Neural cell (in vitro differentiated cells): ENCODE measurements around the gene ADTRP. TPM values are rescaled to one million over a fixed set of nuclear protein-coding genes. Genes with fewer than 3 reads are reported as not detected.

Source experiments
- H2AFZ ChIP-seq: fragments of 200-600, 300-800 bp; sonication (generic), shearing (Covaris generic); 2 replicates; pipeline ENCODE4 v1.6.0; 2014; ENCODE audit warnings: low read depth, mild to moderate bottlenecking, antibody characterized with exemption, low read length, moderate library complexity
- H3F3A ChIP-seq: fragments of 200-600 bp; shearing (Covaris generic); 2 replicates; pipeline ENCODE4 v1.6.1; 2016; ENCODE audit warnings: mild to moderate bottlenecking, moderate library complexity, mixed read lengths, antibody characterized with exemption, low read length; ENCODE audit not compliant: insufficient read depth, poor library complexity, severe bottlenecking
- H3K27ac ChIP-seq: fragments of 200-600, 300-800 bp; sonication (generic), shearing (Covaris generic); 2 replicates; pipeline ENCODE4 v1.5.1; 2014; ENCODE audit warnings: mild to moderate bottlenecking, low read length, moderate library complexity
- H3K27me3 ChIP-seq: fragments of 300-800, 200-600 bp; sonication (generic), shearing (Covaris generic); 2 replicates; pipeline ENCODE4 v1.6.0; 2014; ENCODE audit warnings: mild to moderate bottlenecking, low read depth, low read length, moderate library complexity; ENCODE audit not compliant: insufficient read depth
- H3K36me3 ChIP-seq: fragments of 300-800, 200-600 bp; sonication (generic), shearing (Covaris generic); 2 replicates; pipeline ENCODE4 v1.5.1; 2014; ENCODE audit warnings: mild to moderate bottlenecking, antibody characterized with exemption, low read length, moderate library complexity; ENCODE audit not compliant: insufficient read depth
- H3K4me2 ChIP-seq: fragments of 300-800, 200-600 bp; sonication (generic), shearing (Covaris generic); 2 replicates; pipeline ENCODE4 v1.6.0; 2014; ENCODE audit warnings: mild to moderate bottlenecking, low read length
- H3K4me3 ChIP-seq: fragments of 300-800, 200-600 bp; sonication (generic), shearing (Covaris generic); 2 replicates; pipeline ENCODE4 v1.5.1; 2014; ENCODE audit warnings: mild to moderate bottlenecking, low read length, moderate library complexity
- H3K79me2 ChIP-seq: fragments of 200-600 bp; shearing (Covaris generic); replicated peaks from 2 replicates; pipeline ENCODE4 v1.6.0; 2014; ENCODE audit warnings: mild to moderate bottlenecking, low read length, moderate library complexity; ENCODE audit not compliant: insufficient read depth
- H3K9ac ChIP-seq: fragments of 300-800, 200-600 bp; sonication (generic), shearing (Covaris generic); 2 replicates; pipeline ENCODE4 v1.6.1; 2016; ENCODE audit warnings: mild to moderate bottlenecking, low read length, mixed read lengths
- H3K9me2 ChIP-seq: fragments of 200-600 bp; shearing (Covaris generic); 2 replicates; pipeline ENCODE4 v1.6.1; 2016; ENCODE audit warnings: mild to moderate bottlenecking, low read length, mixed read lengths; ENCODE audit not compliant: insufficient read depth
- H3K9me3 ChIP-seq: fragments of 200-600, 300-800 bp; sonication (generic), shearing (Covaris generic); 2 replicates; pipeline ENCODE4 v1.6.1; 2016; ENCODE audit warnings: mild to moderate bottlenecking, mixed run types, low read length, moderate library complexity, mixed read lengths
- H4K20me1 ChIP-seq: fragments of 200-600 bp; shearing (Covaris generic); 2 replicates; pipeline ENCODE4 v1.6.1; 2016; ENCODE audit warnings: mild to moderate bottlenecking, mixed run types; ENCODE audit not compliant: insufficient read depth
- EZH2 ChIP-seq: fragments of 200-600, 300-800 bp; shearing (Covaris generic), sonication (generic); IDR thresholded peaks from 2 replicates; pipeline ENCODE4 v1.6.1; 2014; ENCODE audit warnings: antibody characterized with exemption, low read length, borderline replicate concordance, mild to moderate bottlenecking; ENCODE audit not compliant: insufficient read depth, poor library complexity, severe bottlenecking
- MXI1 ChIP-seq: fragments of 450-650 bp; conservative IDR thresholded peaks from 2 replicates; pipeline ENCODE4 v1.6.1; 2014; ENCODE audit warnings: antibody characterized with exemption, mild to moderate bottlenecking; ENCODE audit not compliant: poor library complexity, severe bottlenecking
- POLR2AphosphoS5 ChIP-seq: IDR thresholded peaks from 2 replicates; pipeline ENCODE4 v1.6.1; 2012
- RAD21 ChIP-seq: fragments of 450-650 bp; conservative IDR thresholded peaks from 2 replicates; pipeline ENCODE4 v1.6.1; 2014; ENCODE audit warnings: antibody characterized with exemption, mild to moderate bottlenecking, moderate library complexity
- SMC3 ChIP-seq: fragments of 450-650 bp; conservative IDR thresholded peaks from 2 replicates; pipeline ENCODE4 v1.6.1; 2014; ENCODE audit warnings: antibody characterized with exemption, mild to moderate bottlenecking, moderate library complexity; ENCODE audit not compliant: poor library complexity
- TAF1 ChIP-seq: IDR thresholded peaks from 2 replicates; pipeline ENCODE4 v1.6.1; 2012; ENCODE audit warnings: low read depth
- polyA plus RNA-seq: library from polyadenylated mRNA; depleted of rRNA; stranded (reverse); fragments of >200 nt; gene quantifications from 2 replicates; pipeline ENCODE4 v1.2.3, GENCODE V29; 2014
- TF ChIP-seq, protein P1 (sequence below): IDR thresholded peaks from 2 replicates; pipeline ENCODE4 v1.6.1; 2012; ENCODE audit warnings: borderline replicate concordance

ADTRP gene
- polyA plus RNA-seq, 1 donor from 2014 or later: not detected

DNA sequence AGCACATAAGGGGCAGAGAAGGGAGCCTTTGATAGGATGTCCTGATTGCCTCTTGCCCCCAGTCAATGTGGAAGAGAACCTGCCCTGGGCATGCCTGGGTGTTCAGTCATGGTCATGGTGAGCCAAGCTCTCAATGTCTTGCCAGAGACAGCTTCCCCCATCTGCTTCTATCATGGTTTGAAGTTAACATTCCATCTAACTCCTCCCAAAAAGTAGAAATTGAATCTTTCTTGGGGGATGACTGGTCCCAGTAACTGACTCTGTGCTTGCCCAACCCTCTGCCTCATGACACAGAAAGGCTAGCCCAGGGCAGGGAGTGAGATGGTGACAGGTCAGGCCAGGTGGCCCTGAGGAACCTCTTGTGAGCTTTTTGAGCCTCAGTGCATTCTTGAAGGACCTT is 60.1 kb downstream of the ADTRP start:
- no peaks in the 10 kb centered on the region for H3K9me2 ChIP-seq
- no peaks in the 10 kb centered on the region for H4K20me1 ChIP-seq
- no peaks in the 10 kb centered on the region for H3F3A ChIP-seq
- no peaks in the 10 kb centered on the region for H3K36me3 ChIP-seq
- no peak overlapping the region for H3K4me3 ChIP-seq
- no peak overlapping the region for H3K27ac ChIP-seq
- peaks cover 3% of the 10 kb centered on the region for H3K9me3 ChIP-seq
- H3K9ac ChIP-seq: no peak overlapping the region
- no peaks in the 10 kb centered on the region for H3K27me3 ChIP-seq
- H3K79me2 ChIP-seq: no peaks in the 10 kb centered on the region
- H2AFZ ChIP-seq: no peak overlapping the region
- TF ChIP-seq EZH2 (no peak), TAF1 (no peak), RAD21 (no peak), MXI1 (no peak), POLR2AphosphoS5 (no peak)
- TF ChIP-seq, protein P1, sequence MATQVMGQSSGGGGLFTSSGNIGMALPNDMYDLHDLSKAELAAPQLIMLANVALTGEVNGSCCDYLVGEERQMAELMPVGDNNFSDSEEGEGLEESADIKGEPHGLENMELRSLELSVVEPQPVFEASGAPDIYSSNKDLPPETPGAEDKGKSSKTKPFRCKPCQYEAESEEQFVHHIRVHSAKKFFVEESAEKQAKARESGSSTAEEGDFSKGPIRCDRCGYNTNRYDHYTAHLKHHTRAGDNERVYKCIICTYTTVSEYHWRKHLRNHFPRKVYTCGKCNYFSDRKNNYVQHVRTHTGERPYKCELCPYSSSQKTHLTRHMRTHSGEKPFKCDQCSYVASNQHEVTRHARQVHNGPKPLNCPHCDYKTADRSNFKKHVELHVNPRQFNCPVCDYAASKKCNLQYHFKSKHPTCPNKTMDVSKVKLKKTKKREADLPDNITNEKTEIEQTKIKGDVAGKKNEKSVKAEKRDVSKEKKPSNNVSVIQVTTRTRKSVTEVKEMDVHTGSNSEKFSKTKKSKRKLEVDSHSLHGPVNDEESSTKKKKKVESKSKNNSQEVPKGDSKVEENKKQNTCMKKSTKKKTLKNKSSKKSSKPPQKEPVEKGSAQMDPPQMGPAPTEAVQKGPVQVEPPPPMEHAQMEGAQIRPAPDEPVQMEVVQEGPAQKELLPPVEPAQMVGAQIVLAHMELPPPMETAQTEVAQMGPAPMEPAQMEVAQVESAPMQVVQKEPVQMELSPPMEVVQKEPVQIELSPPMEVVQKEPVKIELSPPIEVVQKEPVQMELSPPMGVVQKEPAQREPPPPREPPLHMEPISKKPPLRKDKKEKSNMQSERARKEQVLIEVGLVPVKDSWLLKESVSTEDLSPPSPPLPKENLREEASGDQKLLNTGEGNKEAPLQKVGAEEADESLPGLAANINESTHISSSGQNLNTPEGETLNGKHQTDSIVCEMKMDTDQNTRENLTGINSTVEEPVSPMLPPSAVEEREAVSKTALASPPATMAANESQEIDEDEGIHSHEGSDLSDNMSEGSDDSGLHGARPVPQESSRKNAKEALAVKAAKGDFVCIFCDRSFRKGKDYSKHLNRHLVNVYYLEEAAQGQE: no peak
- no peak overlapping the region for H3K4me2 ChIP-seq

DNA sequence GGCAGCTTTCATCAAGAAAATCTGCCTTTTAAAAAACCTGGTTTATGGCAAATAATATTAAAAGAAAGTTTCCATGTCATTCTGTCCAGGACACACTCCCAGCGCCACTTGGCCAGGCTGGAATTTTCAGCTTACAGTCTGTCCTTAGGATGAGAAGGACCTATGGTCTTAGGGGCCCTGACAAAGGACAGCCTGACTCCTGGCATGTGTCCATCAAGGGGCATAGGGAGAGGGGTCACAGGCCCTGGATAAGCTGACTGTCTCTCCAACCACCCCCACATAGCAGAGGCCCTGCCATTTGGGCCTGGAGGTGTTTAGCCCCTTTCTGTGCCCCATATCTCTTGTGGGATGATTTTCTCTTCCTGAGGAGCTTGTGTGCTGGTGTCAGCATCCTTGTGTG is 60.6 kb downstream of the ADTRP start:
- H3K36me3 ChIP-seq: no peaks in the 10 kb centered on the region
- no peaks in the 10 kb centered on the region for H4K20me1 ChIP-seq
- no peaks in the 10 kb centered on the region for H3K9me2 ChIP-seq
- H3K4me3 ChIP-seq: no peak overlapping the region
- TF ChIP-seq, protein P1: no peak
- TF ChIP-seq EZH2 (no peak), SMC3 (no peak), TAF1 (no peak)
- no peak overlapping the region for H2AFZ ChIP-seq
- peaks cover 3% of the 10 kb centered on the region for H3K9me3 ChIP-seq
- H3K79me2 ChIP-seq: no peaks in the 10 kb centered on the region
- H3K4me2 ChIP-seq: no peak overlapping the region
- no peaks in the 10 kb centered on the region for H3F3A ChIP-seq
- no peaks in the 10 kb centered on the region for H3K27me3 ChIP-seq
- no peak overlapping the region for H3K9ac ChIP-seq
- no peak overlapping the region for H3K27ac ChIP-seq
